Activated CD8-positive, alpha-beta memory T cell treated with anti-CD3 and anti-CD28 coated beads for 24 hours (primary cell): ENCODE results near the gene TAF11.
"Not testable (repeated sequence)": the region's sequence is repeated elsewhere in the genome, so short reads cannot be mapped to it uniquely, and the experiment has no call there.

Experiments used
- DNase-seq: peaks from one replicate; pipeline ENCODE4 v3.0.0-alpha.2; 2020

The TAF11 gene, protein sequence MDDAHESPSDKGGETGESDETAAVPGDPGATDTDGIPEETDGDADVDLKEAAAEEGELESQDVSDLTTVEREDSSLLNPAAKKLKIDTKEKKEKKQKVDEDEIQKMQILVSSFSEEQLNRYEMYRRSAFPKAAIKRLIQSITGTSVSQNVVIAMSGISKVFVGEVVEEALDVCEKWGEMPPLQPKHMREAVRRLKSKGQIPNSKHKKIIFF

DNA sequence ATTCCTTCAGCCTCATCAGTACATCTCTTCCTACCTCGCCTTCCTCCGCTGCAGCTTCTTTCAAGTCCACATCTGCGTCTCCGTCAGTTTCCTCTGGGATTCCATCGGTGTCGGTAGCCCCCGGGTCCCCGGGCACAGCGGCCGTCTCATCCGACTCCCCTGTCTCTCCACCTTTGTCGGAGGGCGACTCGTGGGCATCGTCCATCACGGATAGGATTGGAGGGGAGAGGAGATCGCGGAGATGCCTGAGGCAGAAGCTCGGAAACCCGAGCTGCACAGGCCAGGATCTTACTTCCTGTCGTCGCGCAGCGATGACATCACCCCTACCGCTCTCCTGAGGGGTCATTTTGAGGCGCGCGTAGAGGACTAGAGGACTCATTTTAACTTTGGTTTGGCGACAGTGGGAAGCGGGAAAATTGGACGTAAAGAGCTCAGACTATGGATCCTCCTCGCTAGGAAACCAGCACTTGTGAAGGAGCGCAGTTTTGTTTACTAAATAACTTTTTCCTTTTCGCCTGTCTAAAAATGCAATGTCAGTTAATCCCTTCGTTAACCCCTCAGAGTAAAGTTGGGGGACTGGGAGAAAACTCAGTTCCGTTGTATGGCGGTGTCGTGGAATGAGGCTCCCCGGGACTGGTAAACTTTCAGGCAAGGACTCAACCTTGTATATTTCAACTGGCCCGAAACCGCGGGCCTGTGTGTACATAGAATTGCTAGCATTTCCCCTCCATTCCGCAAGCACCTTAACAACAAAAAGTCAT lies at the start of gene TAF11:
TAF11 (minus strand) TSS at position 290 of the 761 bp plus-strand sequence; CDS start at position 205, 85 bp downstream.
- peak; percentile 93 for DNase-seq

- DNase-seq: no peak
Observed at GRCh38 chr6:34934516-34934915, 46.7 kb upstream of the TAF11 start.

- not testable (repeated sequence) for DNase-seq
Observed at GRCh38 chr6:34932202-34932601, 44.4 kb upstream of the TAF11 start.

- no peak for DNase-seq
Observed at GRCh38 chr6:34930221-34930620, 42.4 kb upstream of the TAF11 start.

DNA sequence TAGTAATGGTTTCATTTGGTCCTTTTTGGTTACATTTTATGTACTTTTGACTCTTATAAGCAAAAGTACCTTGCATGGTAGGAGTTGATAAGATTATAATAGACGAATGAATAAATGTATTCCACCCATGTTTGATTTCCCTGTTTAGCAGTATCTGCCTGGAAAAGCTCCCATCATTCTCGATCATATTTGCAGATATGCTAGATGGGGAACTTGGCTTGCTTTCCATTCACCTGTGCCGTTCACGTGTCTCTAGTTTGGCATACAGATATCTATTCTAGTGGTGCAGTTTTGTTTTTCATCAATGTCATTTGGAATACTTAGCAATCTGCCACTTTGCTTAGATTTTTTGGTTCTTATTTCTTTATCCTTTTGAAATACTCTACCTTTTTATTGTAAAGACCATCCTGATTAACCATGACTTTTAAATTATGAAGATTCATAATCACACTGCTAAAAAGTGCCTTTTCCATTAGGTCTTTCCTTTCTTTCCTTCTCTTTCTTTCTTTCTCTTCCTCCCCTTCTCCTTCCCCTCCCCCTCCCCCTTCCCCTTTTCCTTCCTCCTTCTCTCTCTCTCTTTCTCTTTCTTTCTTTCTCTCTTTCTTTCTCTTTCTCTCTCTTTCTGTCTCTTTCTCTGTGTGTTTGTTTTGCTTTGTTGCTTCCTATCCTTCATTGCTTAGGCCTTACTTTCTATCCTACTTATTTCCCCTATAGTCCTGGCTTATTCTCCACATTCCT lies 41.6 kb upstream of the TAF11 start:
- no peak for DNase-seq

DNA sequence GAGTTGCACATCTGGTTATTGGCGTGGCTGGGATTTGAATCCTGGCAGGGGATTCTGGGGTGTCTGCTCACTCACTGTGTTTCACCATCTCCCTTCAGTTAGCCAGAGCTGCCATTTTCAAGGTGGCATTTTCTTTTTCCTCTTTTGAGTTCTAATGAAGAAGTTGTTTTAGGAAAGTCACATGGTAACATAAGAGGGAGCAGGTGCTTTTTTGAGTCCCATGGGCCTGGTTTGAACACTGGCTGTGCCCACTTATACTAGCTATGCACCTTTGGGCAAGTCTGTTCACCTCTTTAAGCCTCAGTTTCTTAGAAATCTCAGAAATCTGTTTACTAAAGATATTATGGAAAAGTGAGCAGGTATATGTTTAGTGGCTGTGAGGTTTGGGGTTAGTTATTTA lies 40.9 kb upstream of the TAF11 start:
- no peak for DNase-seq

DNA sequence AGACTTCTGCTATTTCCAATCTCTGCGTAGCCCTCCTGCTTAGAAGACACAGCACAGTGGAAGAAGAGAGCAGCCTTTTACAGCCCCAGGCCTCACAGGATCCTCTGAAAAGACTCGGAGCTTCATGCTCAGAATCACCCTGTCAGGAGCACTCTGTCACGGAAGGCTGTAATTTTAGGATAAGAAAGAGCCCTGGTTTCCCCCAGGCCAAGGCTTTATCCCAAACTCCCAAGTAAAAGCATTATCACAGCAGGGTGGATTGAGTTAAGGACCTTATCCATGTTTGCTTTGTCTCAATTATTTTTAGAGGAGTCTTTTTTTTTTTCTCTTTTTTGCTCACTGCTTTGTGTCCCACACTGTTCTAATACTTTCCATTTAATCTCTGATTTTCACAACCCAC lies 40.4 kb upstream of the TAF11 start:
- DNase-seq: no peak

GRCh38 chr6:34926655-34927054 lies 38.8 kb upstream of the TAF11 start:
- no peak for DNase-seq

- no peak for DNase-seq
Observed at GRCh38 chr6:34924831-34925625, 37.2 kb upstream of the TAF11 start.

DNA sequence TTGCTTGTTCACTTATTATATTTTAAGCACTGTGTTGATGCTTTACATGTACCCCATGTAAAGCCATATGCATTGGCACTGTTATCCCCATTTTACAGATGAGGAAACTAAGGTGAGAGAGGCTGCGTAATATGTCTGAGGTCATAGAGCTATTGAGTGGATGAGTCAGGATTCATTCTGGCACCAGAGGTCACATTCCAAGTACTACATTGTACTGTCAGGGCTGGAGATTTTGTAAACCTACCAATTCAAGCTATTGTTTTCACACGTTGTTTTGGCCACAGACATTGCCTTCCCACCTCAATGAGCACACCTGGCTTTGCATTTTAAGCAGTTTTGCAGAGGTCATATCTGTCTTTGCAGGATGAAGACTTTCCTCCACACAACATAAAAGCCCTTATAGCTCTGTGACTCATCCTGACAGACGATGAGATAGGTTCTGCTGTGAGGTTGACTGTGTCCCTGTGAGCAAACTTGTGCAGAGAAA lies 34.4 kb upstream of the TAF11 start:
- DNase-seq: no peak

DNA sequence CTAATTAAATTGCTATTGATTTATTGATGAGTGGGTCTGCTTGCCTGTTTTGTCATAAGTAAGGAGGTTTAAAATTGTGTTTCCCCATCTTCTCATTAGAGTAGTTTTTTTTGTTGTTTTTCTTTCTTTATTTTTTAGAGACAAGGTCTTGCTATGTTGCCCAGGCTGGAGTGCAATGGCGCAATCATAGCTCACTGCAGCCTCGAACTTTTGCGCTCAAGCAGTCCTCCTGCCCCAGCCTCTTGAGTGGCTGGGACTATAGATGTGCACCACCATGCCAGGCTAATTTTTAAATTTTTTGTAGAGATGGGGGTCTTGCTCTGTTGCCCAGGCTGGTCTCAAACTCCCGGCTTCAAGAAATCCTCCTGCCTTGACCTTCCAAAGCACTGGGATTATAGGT lies 32.3 kb upstream of the TAF11 start:
- DNase-seq: no peak

GRCh38 chr6:34919651-34920050 lies 31.8 kb upstream of the TAF11 start:
- no peak for DNase-seq

- DNase-seq: no peak
Observed at GRCh38 chr6:34917626-34918285, 29.9 kb upstream of the TAF11 start.

DNA sequence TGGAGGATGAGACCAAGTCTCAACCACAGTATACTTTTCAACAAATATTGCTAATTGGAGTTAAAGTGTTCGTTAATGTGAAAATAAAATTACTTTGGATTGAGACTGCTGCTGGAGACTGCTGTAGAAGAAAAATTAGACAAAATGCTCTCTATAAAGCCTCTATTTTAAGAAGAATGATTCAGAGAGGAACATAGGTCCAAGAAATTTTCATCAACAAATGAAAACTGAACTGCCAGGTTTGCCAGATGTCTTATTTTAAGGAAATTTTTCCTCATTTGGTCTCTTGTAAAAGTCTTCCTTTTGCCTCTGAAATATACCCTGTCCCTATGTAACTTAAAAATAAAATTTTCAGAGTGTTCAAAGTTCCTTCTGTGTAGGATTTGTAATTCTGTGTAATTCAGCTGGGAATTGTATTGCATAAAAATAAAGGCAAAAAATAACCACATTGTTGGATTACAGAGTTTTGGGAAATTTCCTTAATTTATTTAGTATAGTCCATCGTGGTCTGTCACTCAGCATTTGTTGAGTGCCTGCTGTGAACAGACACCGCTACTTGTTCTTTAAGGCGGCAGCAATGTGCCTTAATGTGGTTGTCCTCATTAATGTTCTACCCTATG lies 28.6 kb upstream of the TAF11 start:
- DNase-seq: no peak

GRCh38 chr6:34914358-34914757 lies 26.5 kb upstream of the TAF11 start:
- DNase-seq: no peak

DNA sequence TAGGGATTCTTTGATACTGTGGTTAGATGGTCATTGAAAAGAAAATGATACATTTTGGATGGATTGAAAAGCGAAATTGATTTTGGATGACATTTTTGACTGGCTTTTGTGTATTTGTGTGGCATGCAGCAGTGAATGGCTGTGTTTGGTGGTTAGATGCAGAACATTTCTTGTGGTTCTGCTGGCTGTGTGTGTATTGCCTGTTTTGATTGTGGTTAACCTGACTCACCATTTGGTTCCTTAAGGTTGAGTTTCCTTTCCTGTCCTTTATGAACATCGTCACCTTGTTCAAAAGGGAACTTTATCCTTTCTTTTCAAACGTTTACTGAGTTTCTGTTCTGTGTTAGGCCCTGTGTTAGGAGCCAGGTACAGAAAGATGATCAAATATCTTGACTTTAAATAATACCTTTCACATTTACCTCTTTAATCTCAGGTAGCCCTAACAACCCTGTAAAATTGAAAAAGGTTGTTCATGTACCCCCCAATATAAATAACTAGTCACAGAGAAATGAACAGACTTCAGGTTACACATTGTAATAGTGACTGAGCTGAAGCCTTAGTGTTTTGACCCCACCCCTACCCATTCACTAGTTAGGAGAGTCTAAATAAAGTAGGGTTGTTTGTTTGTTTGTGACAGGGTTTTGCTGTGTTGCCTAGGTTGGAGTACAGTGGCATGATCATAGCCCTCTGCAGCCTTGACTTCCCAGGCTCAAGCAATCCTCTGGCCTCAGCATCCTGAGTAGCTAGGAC lies 25.0 kb upstream of the TAF11 start:
- DNase-seq: no peak

DNA sequence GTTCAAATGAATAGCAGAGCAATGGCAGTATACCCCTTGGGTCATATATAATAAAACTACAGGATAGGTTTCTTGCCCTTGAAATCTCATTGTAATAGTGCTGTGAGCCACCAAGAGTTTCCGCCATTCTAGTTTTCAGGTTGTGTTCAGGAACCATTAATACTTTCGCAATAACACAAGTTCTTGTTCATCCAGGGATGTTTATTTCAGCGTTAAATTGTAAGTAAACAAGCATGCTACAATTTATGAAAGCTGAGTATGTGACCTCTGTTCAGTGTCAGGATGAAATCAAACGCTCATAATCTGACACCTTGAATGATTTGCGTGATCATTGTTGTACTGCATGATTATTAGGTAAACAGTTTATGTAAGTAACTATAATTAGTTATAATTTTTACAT lies 24.0 kb upstream of the TAF11 start:
- no peak for DNase-seq

DNA sequence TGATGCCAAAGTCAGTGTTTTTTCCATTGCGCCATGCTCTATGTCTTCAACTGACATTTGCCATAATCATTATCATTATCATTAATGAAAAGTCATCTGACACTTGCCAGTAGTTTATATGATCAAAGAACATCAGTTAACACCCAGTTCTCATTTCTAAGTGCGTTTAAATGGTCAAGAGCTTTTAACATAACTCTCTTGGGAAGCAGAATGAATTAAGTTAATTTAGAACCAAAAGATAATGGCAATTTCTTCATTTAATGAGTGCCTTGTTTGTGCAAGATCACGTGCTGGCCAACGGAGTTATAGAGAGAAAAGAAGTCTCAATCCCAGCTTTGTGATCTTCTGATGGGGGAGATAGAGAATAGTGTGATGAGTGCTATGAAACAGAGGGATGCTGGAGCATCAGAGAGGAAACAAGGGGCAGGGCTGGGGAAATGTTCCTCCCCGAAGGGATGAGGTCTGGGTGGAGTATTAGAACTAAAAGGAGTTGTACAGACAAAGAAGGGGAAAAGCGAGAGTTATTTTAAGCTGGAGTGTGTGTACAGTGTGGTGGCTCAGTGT lies 21.6 kb upstream of the TAF11 start:
- DNase-seq: no peak

- DNase-seq: no peak
Observed at GRCh38 chr6:34908194-34908593, 20.4 kb upstream of the TAF11 start.

GRCh38 chr6:34906826-34907225 lies 19.0 kb upstream of the TAF11 start:
- no peak for DNase-seq
